PFSK-1 (cell line): ENCODE results near the gene NUDCD3.

Source experiments
- FOXP2 ChIP-seq: optimal IDR thresholded peaks from 2 replicates; pipeline ENCODE3; 2011; ENCODE audit warnings: borderline replicate concordance, control low read depth, inconsistent platforms; ENCODE audit not compliant: insufficient read depth; ENCODE audit errors: extremely low read length, extremely low read depth
- POLR2AphosphoS5 ChIP-seq: IDR thresholded peaks from 2 replicates; pipeline ENCODE4 v1.6.1; 2012; ENCODE audit warnings: low read depth, mild to moderate bottlenecking, control low read depth, low read length, moderate library complexity
- SIN3A ChIP-seq: IDR thresholded peaks from 2 replicates; pipeline ENCODE4 v1.6.1; 2012; ENCODE audit warnings: mild to moderate bottlenecking, low read length, moderate library complexity, borderline replicate concordance; ENCODE audit not compliant: insufficient read depth
- TAF1 ChIP-seq: IDR thresholded peaks from 2 replicates; pipeline ENCODE4 v1.6.1; 2012; ENCODE audit warnings: low read length, control low read depth, borderline replicate concordance; ENCODE audit not compliant: insufficient read depth
- TF ChIP-seq, protein P1 (sequence below), 2 experiments: IDR thresholded peaks; 2 replicates each; pipeline versions ENCODE4 v1.6.1 to v1.8.0; 2011 to 2012; ENCODE audit warnings: low read depth in 2 of 2, low read length in 2 of 2, control low read depth in 1 of 2, inconsistent platforms in 1 of 2, mild to moderate bottlenecking in 1 of 2, moderate library complexity in 1 of 2; ENCODE audit not compliant: insufficient read depth in 1 of 2

Gene NUDCD3

DNA sequence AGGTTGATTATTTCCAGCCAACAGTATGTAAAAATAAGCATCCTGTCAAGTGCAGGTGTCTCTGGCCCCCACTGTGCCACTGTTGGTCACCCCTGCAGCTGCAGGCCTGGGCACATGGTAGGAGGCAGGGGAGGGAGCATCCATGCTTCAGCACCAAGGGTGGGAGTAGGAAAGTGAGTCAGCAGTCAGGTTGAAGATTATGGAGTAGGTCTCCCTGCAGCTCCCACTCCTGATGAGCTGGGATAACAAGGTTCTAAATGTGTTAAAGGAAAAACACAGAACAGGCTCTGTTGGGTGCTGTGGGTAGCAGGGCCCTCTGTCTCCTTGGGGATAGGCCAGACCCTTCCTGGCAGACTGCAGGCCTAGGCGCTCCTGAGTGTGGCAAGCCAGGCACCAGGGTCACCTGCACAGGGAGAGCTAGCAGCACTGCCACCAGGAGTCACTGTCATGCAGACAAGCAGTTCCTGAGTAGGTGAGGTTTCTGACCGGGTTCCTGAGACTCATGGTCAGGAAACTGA lies 59.3 kb downstream of the NUDCD3 start:
- TF ChIP-seq TAF1: no peak
- TF ChIP-seq FOXP2: no peak
- no peak for TF ChIP-seq SIN3A
- TF ChIP-seq, protein P1, sequence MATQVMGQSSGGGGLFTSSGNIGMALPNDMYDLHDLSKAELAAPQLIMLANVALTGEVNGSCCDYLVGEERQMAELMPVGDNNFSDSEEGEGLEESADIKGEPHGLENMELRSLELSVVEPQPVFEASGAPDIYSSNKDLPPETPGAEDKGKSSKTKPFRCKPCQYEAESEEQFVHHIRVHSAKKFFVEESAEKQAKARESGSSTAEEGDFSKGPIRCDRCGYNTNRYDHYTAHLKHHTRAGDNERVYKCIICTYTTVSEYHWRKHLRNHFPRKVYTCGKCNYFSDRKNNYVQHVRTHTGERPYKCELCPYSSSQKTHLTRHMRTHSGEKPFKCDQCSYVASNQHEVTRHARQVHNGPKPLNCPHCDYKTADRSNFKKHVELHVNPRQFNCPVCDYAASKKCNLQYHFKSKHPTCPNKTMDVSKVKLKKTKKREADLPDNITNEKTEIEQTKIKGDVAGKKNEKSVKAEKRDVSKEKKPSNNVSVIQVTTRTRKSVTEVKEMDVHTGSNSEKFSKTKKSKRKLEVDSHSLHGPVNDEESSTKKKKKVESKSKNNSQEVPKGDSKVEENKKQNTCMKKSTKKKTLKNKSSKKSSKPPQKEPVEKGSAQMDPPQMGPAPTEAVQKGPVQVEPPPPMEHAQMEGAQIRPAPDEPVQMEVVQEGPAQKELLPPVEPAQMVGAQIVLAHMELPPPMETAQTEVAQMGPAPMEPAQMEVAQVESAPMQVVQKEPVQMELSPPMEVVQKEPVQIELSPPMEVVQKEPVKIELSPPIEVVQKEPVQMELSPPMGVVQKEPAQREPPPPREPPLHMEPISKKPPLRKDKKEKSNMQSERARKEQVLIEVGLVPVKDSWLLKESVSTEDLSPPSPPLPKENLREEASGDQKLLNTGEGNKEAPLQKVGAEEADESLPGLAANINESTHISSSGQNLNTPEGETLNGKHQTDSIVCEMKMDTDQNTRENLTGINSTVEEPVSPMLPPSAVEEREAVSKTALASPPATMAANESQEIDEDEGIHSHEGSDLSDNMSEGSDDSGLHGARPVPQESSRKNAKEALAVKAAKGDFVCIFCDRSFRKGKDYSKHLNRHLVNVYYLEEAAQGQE (IDR thresholded peaks at IDR 0.05; ENCODE audit: insufficient read depth in 1 of 2, low read depth in 2 of 2, low read length in 2 of 2): no peak
- TF ChIP-seq POLR2AphosphoS5: no peak

DNA sequence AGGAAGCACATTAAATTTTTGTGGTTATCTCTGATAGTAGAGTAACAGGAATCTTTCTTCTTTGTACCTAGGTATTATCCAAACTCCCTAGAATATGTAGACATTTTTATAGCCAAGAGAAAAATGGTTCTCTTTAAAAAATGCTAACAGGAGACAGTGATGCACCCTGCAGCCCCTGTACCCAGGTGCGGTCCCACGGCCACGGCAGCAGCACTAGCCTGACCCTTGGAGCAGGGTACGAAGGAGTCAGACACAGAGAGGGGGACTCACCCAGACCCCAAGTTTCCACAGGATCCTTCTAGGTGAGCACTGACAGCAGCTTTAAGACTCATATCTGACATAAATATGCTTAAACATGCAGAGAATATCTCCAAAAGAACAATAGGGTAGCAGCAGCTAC lies 60.4 kb downstream of the NUDCD3 start:
- TF ChIP-seq SIN3A: no peak
- TF ChIP-seq, protein P1 (IDR thresholded peaks at IDR 0.05; ENCODE audit: insufficient read depth in 1 of 2, low read depth in 2 of 2, low read length in 2 of 2): no peak
- no peak for TF ChIP-seq FOXP2
- TF ChIP-seq POLR2AphosphoS5: no peak
- TF ChIP-seq TAF1: no peak

DNA sequence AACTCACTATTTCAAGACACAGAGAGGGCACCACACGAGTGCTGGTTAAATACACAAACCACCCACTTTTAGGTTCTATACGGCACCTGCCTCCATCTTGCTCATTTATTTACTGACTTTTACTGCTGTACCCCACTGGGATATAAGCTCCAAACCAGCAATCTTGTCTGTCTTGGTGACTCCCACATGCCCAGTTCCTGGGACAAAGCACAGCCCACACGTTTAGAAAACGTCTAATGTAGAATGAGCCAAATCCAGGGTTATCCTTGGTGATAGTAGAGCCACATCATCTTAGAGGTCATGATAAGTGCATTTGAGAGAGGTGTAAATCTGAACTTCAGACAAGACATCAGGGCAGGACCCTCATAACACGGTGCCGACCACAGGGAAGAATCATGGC lies 73.5 kb downstream of the NUDCD3 start:
- TF ChIP-seq FOXP2: no peak
- no peak for TF ChIP-seq SIN3A
- no peak for TF ChIP-seq TAF1
- TF ChIP-seq POLR2AphosphoS5: no peak
- TF ChIP-seq, protein P1 (IDR thresholded peaks at IDR 0.05; ENCODE audit: insufficient read depth in 1 of 2, low read depth in 2 of 2, low read length in 2 of 2): no peak

DNA sequence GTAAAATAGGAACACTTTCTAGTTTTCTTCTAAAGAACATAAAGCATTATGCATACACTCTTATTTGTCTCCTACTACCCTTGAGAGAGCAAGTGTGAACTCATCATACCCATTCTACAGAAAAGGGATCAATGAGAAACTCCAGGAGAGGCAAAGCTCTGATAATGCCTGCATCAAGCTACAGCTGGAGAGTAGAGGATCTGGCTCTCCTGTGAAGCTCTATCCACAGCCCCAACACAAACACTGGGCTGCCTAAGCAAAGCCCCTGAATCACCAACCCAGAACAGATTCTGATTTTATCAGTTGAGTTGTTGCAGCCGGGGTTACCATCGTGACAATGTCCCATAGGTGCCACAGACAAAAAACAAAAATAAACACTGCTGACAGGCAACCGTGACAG lies 74.9 kb downstream of the NUDCD3 start:
- TF ChIP-seq TAF1: no peak
- TF ChIP-seq POLR2AphosphoS5: no peak
- TF ChIP-seq, protein P1 (IDR thresholded peaks at IDR 0.05; ENCODE audit: insufficient read depth in 1 of 2, low read depth in 2 of 2, low read length in 2 of 2): no peak
- TF ChIP-seq FOXP2: no peak
- no peak for TF ChIP-seq SIN3A

DNA sequence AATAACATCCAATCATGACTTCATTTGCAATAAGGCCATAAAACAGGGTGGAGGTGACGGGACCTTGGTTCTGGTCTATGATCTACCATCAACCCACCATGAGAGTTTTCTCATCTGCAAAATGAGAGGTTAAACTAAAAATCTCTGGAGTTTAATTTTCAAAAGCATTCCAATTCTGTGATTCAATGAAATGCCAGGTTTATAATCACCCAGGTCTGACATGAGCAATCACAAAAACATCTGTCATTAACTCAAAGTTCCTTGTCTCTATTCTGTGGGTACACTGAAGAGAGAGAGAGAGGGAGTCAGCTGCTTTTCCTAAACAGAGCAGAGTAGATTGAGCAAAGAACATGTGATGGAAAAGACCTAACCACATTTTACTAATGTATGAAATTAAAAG lies 75.4 kb downstream of the NUDCD3 start:
- TF ChIP-seq SIN3A: no peak
- TF ChIP-seq, protein P1 (IDR thresholded peaks at IDR 0.05; ENCODE audit: insufficient read depth in 1 of 2, low read depth in 2 of 2, low read length in 2 of 2): no peak
